ENCODE results near the gene KCNMB2.
"Not testable (repeated sequence)": the region's sequence is repeated elsewhere in the genome, so short reads cannot be mapped to it uniquely, and the experiment has no call there.

The KCNMB2 gene

GRCh38 chr3:178822722-178823121 lies 286.5 kb downstream of the KCNMB2 start:
- DNase-seq (ENCODE audit: low read depth) = no peak

DNA sequence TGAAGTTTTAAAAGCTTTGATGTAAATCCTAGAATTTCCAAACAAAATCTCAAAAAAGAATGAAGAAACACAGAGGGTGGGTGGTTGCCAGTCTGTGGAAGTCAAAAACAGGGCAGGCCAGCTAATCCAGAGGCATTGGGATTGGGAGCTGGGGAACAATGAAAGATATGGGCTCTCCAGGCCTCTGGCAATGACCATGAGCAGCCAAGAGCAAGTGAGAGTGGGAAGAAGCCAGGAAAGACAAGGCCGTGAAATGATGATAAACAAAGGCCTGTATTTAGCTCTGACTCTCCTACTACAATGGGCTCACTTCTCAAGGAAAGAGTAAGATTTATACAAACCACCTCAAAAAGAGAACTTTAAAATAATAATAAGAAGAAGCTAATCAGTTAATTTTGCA lies 286.9 kb downstream of the KCNMB2 start:
- DNase-seq (ENCODE audit: low read depth) = no peak

DNA sequence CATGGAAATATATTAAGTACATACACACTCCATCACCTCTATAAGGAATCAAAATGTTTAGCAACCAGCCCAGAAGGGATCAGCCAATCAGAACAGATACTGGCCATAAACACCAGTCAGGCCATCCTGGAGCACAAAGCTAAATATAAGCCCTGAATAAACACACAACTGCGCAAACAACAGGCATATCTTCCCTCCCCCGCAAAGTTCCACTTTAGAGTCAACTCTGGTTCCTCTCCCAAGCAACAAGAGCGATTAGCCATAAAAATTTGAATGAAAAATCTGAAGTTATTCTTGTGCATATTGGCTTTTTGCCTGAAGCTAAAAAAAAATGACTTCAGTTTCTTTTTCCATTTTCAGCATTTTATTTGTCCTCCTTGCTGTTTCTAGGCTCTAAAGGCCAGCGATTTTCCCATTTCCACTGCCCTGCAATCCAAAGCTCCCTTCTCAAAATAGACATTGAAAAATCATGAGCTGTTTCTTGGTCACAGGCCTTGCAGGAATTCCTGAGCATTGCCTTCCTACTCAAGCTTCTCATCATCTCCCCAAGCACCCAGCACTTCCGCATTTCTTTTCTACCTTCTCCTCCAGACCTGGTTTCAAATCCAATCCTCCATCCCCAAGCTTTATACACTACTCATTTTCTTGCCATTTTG lies 287.5 kb downstream of the KCNMB2 start:
- no peak for DNase-seq (ENCODE audit: low read depth)

- DNase-seq (ENCODE audit: low read depth) = no peak
Observed at GRCh38 chr3:178826435-178827123, 290.3 kb downstream of the KCNMB2 start.

- DNase-seq (ENCODE audit: low read depth) = no peak
Observed at GRCh38 chr3:178827285-178827856, 291.1 kb downstream of the KCNMB2 start.

DNA sequence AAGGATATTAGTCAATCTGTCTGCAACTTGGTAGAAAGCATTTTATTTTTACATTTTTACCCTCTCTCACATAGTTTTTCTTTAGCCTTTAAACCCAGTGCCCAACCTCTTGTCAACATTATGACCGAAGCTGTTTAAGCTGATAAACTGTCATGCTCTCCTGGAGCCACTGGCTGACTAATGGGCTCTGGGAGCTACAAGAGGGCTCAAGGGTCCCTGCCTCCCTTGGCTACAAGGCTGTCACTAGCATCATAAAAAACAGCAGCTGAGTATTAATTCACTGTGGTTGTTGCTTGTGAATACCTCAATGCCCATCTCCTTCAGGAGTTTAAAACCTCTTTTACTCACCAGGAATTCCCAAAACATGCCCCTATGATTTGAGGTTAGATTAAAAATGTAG lies 297.5 kb downstream of the KCNMB2 start:
- no peak for DNase-seq (ENCODE audit: low read depth)

GRCh38 chr3:178835033-178835432 lies 298.8 kb downstream of the KCNMB2 start:
- DNase-seq (ENCODE audit: low read depth) = no peak

- DNase-seq (ENCODE audit: low read depth) = no peak
Observed at GRCh38 chr3:178837512-178837911, 301.3 kb downstream of the KCNMB2 start.

GRCh38 chr3:178840586-178840985 lies 304.4 kb downstream of the KCNMB2 start:
- no peak for DNase-seq (ENCODE audit: low read depth)

- no peak for DNase-seq (ENCODE audit: low read depth)
Observed at GRCh38 chr3:178841011-178841410, 304.8 kb downstream of the KCNMB2 start.

- DNase-seq (ENCODE audit: low read depth) = no peak
Observed at GRCh38 chr3:178844916-178845315, 308.7 kb downstream of the KCNMB2 start.

DNA sequence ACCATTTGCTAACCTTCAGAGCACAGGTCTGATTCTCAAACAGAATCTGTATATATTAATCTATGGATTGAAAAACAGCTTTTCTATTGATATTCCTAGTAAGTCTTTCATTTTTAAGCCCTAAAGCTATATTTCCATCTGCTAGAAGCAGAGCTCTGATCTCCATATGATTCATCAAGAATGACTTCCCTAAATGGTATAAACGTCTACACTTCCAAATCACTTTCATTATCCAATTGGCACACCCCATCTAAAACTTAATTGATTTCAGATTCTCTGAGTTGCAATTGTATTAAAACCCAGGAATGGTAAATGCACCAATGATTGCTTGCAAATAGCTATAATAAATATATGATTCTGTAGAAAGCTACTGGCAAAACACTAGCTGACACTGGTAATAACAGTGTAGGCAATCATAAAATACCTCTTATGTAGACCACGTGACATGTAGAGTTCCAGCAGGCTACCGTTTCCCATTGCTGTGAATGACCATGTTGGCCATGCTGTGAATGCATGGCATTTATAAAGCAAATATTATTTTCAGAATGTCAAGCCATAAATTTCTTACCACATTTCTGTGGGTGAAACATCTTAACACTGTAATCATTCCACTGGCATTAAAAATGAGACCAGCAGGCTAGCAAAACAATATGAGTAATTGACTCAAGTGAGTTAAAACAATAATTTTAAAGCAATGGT lies 309.3 kb downstream of the KCNMB2 start:
- DNase-seq (ENCODE audit: low read depth) = no peak

DNA sequence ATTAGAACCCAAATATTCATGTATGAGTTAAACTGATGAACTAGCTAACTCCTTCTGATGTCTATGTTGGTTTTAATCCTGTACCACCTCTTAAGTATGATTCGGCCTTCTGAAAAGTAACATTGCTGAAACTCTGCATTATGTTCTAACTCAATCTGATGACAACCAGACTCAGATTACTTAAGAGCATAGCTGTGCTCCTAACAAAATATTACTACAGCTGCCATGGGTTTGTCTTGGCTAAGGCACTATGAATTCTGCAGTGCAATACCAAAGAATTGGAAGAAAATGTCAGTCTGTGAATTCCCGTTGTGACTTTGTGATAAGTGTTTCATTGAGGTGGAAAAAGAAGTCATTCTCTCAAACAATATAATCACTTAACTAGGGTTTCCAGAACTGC lies 311.0 kb downstream of the KCNMB2 start:
- DNase-seq (ENCODE audit: low read depth) = no peak

DNA sequence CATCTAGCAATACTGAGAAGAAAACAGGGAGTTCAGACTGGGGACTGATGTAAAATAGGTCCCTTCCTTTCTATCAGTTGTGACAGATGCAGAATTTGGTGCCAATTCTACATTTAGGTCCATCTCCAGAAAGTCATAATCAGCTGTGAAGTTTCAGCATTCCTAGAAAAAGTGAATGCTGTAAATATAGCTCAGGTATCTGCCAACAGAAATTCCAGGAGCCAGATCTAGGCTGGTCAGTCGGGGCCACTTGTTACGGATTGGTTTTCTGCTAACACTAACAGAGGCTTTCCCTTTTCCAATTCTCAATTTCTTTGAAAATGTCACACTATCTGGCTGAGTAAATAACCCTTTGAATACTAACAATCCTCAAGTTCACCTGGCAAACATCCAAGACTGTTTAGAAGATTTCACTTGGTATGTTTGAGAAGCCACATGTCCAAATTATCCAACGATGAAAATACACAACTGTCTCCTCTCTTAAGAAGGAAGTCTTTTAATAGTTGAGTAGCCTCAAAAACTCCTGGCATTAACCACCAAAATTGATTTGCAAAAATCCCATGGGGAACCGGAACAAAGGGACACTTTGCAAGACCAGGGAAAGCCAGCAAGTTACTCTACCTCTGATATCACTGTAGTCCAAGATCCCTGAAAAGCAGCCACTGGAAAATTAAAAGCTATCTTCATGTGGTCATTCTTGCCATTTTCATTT lies 313.1 kb downstream of the KCNMB2 start:
- DNase-seq (ENCODE audit: low read depth) = no peak

DNA sequence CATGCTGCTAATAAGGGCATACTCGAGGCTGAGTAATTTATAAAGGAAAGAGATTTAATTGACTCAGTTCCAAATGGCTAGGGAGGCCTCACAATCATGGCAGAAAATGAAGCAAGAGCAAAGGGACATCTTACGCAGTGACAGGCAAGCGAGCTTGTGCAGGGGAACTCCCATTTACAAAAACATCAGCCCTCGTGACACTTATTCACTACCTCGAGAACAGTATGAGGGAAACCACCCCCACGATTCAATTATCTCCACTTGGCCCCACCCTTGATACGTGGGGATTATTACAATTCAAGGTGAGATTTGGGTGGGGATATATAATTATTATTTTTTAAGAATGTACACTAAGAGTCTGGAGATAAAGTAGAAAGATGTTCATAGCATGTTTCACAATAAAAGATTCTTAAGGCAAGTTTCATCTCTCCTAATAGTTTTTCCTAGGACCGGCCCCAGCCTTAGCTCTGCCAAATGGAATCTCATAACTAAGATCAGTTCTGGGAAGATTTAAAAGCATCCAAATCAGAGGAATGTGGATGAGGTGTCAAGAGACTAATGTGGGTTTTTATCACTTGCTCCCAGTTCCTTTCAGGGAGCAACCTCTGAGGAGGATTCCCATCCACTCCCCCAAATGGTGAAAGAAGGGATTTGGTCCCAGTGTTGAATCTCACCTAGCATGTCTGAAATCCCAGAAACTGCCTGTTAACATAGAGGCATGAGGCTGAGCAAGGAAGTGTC lies 314.4 kb downstream of the KCNMB2 start:
- DNase-seq (ENCODE audit: low read depth) = no peak

- DNase-seq (ENCODE audit: low read depth) = no peak
Observed at GRCh38 chr3:178851564-178851963, 315.3 kb downstream of the KCNMB2 start.

DNA sequence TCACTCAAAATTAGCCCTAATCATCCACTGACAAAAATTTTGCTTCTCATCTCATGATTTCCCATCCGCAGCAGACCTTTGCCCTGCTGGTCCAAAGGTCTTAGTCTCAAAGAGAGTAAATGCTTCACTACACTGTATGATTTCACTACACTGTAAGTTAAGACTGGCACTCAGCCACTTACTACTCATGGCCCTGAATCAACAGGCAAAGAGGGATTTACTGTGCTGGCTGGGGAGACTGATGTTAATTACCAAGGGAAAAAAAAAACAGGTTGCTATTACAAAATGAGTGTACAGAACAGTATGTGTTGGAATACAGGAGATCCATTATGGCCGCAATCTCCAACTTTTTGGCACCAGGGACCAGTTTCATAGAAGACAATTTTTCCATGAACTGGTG lies 320.6 kb downstream of the KCNMB2 start:
- no peak for DNase-seq (ENCODE audit: low read depth)

DNA sequence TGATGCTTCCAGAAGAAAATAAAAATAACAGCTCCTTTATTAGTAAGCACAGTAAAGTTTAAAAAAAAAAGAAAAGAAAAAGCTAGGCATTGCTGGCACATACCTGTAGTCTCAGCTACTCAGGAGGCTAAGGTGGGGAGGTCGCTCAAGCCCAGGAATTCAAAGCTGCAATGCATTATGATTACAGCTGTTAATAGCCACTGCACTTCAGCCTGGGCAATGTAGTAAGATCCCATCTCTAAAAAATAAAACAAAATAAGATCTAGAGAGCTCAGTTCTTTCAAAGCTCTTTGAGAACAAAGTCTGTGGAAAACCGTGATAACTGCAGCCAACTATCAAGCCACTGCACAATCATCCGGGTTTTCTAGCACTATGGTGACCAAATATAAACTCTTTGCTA lies 323.1 kb downstream of the KCNMB2 start:
- DNase-seq (ENCODE audit: low read depth) = no peak

GRCh38 chr3:178859900-178860436 lies 323.7 kb downstream of the KCNMB2 start:
- DNase-seq (ENCODE audit: low read depth) = not testable (repeated sequence)

DNA sequence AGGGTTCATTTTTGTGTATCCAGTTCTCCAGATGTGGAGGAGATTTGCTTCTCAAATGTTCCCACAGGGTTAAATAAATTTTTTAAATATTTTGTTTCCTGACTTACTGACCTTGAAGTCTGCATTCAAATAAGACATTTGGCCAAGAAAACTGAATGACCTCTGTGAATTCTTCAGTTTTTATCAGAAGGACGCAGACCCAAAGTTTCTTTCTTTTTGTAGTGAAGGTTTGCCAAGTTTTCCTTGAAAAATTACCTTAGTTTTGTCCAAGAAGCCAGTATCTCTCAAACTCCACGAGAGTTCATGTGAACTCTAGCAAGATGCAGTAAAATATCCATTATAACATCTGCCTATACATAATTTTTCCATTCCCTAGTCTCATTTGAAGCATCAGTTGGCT lies 332.4 kb downstream of the KCNMB2 start:
- no peak for DNase-seq (ENCODE audit: low read depth)

DNA sequence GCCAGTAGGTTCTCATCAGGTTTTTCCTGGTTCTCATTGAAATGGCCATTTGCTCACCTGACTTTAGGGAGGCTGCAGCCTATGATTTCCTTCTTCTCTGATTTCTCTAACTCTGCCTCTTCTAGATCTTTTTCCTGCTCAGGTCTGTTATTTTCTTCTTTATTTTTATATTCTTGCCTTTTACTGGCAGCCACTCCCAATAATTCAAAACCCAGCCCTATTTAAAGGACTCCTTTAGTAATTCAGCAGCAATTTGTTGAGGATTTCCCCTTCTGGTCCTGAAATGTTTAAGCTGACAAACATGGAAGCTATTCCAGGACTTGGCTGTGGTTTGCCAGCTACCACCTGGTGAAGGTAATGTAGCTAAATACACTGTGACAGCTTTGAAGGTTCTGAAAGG lies 333.8 kb downstream of the KCNMB2 start:
- no peak for DNase-seq (ENCODE audit: low read depth)
